B cell (primary cell): Measurements from ENCODE around the gene RYK.

Experiments used
- EZH2 ChIP-seq: IDR thresholded peaks from 2 replicates; pipeline ENCODE4 v1.6.1; 2012; ENCODE audit warnings: borderline replicate concordance, low read depth, mild to moderate bottlenecking, moderate library complexity, low read length; ENCODE audit not compliant: insufficient read depth, poor library complexity, severe bottlenecking
- TF ChIP-seq, protein P1 (sequence below): fragments of 200-600 bp; IDR thresholded peaks from one replicate; pipeline ENCODE4 v1.8.0; 2022; ENCODE audit warnings: antibody characterized with exemption, mild to moderate bottlenecking

DNA sequence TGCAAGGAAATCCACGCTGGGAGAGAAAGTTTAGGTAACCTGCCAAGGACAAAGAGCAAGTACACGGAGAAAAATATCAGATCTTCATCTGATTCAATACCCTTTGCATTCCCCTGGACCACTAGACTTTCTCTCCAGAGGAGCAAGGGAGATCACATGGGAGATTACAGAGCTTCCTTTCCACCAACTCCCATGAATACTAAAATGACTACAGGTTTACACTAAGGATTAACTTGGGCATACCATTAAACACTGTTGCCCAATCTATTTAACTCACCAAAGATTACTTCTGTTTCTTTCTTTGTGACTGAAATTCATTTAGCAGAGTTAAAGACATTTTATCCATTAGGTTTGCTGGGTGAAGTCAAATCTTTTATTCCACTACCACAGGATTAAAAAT is 71.2 kb downstream of the RYK start:
- TF ChIP-seq, protein P1, sequence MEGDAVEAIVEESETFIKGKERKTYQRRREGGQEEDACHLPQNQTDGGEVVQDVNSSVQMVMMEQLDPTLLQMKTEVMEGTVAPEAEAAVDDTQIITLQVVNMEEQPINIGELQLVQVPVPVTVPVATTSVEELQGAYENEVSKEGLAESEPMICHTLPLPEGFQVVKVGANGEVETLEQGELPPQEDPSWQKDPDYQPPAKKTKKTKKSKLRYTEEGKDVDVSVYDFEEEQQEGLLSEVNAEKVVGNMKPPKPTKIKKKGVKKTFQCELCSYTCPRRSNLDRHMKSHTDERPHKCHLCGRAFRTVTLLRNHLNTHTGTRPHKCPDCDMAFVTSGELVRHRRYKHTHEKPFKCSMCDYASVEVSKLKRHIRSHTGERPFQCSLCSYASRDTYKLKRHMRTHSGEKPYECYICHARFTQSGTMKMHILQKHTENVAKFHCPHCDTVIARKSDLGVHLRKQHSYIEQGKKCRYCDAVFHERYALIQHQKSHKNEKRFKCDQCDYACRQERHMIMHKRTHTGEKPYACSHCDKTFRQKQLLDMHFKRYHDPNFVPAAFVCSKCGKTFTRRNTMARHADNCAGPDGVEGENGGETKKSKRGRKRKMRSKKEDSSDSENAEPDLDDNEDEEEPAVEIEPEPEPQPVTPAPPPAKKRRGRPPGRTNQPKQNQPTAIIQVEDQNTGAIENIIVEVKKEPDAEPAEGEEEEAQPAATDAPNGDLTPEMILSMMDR = no peak
- no peak for TF ChIP-seq EZH2
